Effector CD8-positive, alpha-beta T cell (primary cell): Measurements from ENCODE around the gene WDR82.

Source experiments
- DNase-seq: peaks from one replicate; lab custom pipeline; 2025; lab: John Stamatoyannopoulos, UW

Gene WDR82

DNA sequence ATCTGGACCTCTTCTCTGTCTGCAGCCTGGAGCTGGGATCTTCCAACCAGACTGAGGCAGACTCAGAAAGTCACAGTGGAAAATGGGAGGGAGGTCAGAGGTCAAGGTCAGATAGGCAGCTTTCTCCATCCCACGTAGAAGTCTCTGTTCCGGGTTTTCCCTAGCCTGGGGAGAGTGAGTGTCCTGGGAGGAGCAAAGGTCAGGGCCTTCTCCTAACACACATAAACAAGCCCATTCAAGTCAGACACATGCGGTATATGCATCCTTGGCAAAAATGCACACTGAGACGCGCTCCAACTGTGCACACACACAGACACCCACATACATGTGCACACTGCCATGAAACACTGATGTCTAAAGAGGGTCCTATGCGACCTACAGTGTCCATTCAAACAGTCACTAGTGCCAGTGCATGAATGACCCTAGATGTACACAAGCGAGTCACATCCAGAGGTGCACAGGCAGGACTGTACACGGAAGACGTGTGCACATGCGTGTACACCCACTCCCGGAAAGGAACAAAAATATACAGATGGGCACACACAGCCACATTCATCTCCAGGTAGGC is 40.2 kb downstream of the WDR82 start:
- no peak for DNase-seq

DNA sequence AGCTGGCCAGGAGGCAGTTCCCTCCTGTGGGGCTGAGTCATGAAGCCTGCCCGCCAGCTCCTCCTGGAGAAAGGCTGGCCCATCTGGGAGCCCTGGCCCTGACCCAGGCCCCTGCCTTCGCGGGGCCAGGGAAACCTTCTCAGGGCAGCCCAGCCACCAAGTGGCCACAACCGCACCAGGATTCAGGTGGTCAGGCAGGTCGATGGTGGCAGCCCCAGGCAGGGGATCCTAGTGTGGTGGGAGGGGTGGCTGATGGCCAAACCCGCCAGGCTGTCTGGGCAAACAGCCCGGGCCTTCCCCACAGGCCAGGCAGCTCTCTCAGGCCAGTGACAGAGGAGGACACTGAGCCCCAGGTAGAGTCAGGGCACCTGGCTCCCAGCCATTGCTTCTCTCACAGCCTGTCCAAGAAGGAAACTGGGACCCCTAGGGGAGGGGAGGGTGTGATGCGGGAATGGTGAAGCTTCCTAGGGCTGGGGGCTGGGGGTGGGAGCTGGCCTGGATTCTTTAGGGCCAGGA is 40.7 kb downstream of the WDR82 start:
- no peak for DNase-seq

DNA sequence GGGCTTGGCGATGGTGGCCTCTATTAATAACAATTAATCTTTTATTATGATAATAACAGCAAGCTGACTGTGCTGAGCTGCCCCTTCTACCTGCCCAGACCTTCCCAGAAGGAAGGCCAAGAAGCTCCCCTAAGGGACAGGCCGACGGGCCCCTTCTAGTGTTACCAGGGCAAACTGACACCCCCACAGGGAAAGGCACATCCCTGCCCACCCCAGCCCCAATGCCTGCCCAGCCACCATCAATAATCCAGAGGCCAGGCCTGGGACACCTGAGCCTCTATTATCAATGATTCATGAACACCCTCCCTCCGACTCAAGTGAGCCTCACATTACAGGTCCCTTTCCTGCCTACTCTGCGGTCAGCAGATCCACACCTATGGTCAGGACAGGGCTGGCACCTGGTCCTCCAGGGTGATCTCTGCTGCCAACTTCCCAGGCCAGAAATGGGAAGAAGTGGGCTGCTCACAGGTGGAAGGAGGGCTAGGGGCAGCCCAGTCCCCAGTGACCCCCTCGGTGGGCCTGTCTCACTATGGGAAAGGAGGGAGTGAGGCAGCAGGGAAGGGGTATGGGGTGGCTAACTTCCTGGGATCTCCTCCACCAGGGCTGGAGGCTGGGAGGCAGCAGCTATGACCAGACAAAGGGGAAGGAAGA is 41.3 kb downstream of the WDR82 start:
- no peak for DNase-seq

DNA sequence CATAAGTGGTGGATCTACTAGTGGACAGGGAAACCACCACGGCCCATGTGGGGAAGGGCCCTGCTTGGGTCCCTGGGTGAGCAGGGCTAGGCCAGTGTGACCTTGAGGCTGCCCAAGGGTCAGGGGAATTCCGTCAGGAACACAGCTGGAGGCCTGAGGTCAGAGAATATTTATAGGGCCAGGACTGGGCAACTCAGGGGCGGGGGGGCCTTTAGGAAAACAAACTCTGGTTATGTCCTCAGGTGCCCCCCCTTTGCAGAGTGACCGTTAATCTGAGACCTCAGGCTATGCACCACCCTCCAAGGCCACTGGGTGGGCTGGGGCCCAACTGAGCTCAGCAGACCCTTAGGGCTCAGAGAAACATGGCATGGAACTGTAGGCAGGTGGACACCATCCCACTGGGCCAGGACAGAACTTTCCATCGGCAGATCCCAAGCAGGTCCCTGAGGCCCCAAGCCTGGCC is 42.0 kb downstream of the WDR82 start:
- DNase-seq = no peak

DNA sequence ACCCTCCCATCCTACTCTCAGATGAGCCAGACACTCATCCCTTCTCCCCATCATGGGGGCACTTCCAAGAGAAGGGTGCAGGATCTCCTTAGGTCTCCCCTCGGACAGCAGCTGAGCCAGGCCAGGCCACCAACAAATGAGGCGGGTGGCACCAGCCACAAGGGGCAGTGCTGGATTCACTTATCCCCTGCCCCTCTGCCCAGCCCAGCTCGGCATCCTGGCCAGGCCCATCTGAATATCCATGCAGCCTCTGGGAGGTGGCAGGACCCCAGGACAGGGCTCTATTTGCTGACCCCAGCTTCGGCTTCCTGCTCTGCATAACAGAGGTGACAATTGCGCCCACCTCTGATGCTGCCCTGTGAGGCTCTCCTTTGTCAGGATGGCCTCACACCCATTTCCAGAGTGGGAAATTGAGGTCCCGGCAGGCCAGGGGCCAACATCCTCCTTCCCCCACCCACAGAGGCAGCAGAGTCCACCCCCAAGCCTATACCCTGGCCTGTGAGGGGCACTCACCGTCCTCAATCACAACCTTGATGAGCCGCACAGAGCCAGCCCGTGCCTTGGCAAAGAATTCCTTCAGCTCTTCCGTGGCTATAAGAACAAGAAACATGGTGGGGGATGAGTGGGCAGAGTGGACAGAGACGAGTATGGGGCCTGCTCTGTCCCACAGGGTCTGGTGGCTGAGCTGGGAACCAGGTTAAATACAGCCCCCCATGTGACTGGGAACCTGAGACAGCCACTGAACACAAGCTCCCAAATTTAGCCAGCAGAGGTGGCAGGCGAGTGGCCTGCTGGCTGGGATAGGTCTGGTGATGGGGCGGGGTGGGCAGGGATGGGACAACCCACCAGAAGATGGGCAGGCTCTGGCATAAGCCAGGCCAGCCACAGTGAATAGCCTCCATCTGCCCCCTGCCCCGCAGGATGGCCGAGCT is 43.7 kb downstream of the WDR82 start:
- DNase-seq = no peak

DNA sequence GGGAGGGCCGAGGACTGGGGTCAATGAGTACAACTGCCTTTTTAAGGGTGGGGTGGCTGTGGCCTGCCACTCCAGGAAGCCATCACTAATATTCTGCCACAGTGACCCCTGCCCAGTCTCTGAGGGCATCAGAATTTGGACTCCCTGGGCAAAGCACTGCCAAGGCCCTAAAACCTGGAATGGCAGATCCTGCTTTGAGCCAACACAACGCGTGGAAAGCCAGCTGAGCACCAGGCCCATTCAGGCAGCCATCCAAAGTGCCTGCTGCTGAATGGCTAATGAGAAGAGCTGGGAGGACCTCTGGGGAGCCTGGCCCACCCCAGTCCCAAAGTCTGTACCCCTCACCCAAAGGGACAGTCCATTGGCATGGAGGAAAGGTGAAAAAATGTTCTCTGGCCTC is 44.5 kb downstream of the WDR82 start:
- no peak for DNase-seq

DNA sequence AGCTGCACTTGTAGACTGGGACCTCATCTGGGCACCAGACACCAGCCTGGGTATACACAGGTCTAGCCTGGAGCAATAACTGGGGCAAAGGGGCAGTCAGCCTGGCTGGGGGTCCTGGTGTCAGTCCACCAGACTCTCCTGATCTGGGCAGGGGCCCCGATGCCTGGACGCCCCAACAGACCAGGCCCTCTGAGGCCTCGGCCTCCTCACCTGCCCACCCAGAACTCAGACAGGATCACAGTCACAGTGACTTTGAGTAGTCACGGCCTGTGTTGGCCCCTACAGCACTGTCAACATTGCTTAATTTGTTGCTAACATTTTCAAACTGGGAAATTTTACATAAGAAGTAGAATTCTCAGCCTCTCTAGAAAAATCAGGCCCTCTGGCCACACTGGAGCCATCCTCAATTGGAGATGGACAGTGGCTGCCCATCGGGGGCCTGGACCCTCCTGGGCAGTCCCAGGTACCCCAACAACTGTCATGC is 45.3 kb downstream of the WDR82 start:
- DNase-seq = no peak

DNA sequence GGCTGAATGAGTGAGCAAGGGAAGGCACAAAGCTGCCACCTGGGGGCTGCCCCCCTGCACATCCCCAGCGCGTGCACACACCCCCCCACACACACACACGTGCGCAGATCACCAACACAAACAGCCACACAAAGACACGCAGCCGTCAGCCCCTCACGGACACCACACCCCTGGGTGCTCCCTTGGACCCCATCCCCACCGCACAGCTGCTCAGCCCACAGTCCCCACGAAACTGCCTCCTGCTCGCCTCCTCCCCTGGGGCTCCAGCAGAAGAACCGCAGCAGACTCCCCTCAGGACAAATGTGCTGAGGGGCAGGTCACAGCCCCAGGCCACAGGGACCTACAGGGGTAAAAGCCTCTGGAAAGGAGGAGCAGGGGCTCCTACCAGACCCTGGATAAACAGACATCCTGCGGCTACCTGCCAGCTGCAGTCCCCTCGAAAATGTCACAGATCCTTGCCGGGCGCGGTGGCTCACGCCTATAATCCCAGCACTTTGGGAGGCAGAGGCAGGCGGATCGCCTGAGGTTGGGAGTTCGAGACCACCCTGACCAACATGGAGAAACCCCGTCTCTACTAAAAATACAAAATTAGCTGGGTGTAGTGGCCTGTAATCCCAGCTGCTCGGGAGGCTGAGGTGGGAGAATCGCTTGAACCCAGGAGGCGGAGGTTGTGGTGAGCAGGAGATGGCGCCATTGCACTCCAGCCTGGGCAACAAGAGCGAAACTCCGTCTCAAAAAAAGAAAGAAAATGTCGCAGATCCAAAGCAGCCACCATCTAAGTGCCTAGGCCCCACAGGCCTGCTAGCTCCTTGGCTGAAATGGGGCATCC is 46.0 kb downstream of the WDR82 start:
- DNase-seq = no peak

DNA sequence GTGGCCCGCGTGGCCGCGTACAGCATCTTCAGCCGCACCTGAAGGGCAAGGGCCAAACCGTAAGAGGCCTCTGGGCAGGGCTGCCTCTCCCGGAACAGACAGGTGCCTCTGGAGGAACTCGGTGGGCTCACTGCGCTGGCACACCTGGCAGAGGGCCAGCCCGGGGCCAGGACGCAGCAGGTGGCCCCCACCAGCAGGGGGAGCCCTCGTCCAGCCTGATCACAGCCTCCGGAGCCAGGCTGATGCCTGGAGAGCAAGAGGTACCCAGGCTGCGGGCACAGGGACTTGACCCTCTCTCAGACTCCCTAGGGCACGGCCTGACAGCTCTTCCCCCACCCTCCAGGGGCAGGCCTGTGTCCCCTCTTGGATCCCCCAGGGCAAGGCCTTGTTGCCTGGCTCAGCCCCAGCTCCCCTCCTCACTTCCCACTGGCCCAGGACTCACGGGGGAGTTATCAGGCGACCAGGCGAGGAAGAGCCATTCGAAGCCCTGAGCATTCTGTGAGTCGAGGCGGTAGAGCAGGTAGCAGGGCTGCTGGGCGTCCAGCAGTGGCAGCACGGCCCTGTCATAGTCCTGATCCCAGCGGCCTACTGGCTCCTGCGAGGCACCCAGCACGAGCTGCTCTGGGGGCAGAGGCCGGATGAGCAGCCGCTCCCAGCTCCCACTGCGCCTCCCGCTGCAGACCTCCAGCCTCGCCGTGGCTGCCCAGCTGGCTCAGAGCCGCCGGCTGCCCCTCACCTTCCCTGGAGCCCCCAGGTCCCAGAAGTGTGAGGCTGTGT is 46.8 kb downstream of the WDR82 start:
- DNase-seq = peak; percentile 91

DNA sequence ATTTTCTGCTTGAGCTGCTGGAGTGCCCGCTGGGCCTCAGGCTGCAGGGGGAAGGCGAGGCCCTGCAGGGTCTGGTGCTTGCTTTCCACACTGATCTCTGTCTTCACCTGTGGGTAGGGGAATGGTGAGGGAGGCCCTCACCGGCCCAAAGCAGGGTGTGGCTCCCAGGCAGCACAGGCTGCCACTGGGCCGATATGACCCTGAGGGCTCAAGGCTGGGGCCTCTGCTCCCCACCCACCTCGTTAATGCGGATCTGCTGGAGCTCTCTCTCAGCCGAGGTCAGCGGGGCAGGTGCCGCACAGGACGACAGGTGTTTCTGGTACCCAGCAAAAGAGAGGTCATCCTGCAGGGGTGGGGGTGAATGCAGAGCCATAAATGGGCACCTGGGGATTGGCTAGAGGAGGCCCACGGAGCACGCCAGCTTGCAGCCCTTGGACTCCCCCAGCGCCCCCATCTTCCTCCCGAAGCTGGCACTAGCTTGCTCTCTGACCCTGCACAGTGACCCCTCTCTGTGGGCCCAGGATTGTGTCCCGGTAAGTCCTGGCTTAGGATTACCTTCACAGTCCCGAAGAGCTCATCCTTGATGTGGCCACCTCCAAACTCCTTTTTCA is 47.5 kb downstream of the WDR82 start:
- DNase-seq = no peak

DNA sequence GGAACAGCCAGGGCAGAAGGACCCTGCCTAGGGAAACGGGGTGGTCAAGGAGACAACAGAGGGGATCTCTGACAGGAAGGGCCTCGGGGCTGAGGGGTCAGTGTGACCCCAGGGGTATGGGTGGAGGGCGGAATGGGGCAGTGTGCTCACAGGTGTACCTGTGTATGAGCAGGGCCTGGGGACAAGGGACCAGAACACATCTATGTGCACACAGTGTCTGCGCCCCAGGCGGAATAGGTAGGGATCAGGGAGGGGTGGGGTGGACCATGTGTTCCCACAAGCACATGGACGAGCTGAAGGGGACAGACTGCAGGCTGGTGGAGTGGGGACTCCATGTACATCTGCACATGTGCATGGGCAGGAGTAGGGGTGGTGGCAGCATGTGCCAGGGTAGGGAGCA is 48.0 kb downstream of the WDR82 start:
- no peak for DNase-seq

DNA sequence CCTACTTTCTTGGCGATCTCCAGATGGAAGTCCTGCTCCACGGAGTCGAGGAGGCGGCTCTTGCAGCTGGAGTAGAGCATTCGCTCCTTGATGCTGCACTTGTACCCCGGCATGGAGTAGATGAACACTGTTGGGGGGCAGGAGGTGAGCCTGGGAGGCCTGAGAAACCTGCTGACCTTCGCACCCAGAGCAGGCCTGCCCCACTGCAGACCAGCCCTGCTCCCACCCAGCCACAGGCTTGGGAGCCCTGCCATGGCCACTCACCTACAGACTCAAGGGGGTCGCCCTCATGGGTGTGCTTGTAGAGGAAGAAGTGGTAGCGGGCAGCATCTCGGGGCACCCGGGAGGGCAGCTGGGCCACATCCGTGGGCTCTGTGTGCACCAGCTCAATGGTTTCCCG is 48.8 kb downstream of the WDR82 start:
- no peak for DNase-seq

DNA sequence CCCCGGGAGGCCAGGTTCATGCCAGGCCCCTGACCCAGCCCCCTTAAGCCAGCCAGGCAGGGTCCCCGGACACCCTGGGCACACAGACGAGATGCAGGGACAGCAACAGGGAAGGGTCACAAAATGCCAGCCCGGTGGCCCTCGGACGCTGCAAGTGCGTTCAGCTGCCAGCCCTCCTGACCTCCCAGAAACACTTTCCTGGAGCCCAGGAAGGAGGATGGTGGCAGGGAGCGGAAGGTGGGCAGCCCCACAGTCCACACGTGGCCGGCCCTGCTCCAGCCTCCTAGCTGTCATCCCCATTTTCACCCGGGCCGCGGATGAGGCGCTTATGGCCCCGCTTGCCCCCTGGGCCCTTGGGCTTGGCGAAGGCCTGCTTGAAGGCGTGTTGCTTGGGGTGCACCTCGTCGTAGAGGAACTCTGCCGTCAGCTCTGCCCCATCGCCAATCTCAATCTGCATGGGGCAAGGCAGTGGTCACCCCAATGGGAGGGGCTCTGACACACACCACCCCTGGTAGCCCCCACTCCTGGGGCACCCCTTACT is 49.6 kb downstream of the WDR82 start:
- no peak for DNase-seq

DNA sequence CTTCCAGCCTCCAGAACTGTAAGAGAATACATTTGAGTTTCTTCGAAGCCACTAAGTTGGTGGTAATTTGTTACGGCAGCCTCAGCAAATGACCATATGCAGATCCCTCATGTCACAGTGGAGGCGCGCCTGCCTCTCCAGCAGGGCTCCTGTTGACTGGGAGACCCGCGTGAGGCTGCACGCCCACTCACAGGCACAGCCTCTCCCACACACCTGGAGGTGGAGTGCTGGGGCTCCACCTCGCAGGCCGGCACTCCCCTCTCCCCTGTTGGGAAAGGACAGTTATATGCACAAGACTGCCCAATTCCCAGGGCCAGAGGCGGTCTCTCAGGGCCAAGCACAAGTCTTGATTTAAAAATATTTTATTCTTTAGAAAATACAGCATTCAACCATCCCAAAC is 50.2 kb downstream of the WDR82 start:
- no peak for DNase-seq

DNA sequence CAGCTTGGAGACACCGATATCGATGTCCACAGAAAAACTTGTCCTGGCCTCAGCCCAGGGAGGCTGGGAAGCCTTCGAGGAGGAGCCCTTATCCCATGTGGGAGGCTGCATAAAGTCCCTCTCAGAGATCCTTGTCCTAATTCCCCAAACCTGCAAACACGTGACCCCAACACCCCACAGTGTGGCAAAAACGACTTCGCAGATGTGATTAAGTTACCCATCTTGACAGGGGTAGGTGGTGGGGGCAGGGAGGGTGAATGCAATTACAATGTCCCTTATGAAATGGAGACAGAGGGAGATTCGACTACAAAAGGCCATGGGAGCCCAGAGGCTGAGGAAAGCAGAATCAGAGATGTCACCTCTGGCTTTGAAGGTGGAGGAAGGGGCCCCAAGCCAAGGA is 50.7 kb downstream of the WDR82 start:
- no peak for DNase-seq

DNA sequence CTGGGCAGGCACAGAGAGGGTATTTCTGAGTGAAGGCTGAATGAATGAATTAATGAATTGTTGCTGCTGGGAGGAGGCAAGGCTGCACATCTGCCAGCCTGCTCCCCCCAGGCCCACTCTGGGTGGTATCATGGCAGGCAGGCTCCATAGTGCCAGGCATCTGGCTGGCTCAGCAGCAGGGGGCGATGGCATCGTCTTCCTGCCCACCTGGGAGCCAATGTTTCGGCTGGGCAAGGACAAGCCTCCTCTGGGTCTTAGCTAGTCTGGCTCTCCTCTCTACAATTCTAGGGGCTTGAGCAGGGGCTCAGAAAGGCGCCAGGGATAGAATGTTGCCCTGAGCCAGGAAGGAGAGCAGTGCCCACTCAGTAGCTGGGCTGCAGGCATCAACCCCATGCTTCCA is 51.3 kb downstream of the WDR82 start:
- no peak for DNase-seq

DNA sequence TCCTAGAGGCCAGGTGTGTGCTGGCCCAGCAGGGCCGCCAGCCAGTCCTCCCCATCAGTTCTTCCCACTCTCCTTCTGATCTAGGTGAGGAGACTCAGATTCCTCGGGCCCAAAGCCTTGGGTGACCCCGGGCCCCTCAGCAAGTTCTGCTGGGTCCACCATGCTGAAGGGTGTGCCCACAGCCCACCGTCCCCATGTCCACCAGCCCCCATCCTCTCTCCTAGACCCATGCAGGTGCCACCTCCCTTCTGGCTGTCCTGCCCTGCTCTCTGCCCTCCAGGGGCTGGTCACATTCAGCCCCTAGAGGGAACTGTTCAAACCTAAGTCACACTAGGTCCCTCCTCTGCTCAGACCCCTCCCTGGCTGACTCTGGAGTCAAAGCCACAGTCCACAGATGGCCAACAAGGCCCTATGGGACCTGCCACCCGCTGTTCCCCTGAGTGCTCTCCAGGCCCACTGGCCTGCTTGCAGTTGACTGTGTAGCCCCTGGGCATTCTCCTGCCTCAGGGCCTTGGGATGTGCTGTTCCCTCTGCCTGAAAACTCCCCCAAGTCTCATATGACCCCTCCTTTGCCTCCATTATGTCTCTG is 52.1 kb downstream of the WDR82 start:
- no peak for DNase-seq

DNA sequence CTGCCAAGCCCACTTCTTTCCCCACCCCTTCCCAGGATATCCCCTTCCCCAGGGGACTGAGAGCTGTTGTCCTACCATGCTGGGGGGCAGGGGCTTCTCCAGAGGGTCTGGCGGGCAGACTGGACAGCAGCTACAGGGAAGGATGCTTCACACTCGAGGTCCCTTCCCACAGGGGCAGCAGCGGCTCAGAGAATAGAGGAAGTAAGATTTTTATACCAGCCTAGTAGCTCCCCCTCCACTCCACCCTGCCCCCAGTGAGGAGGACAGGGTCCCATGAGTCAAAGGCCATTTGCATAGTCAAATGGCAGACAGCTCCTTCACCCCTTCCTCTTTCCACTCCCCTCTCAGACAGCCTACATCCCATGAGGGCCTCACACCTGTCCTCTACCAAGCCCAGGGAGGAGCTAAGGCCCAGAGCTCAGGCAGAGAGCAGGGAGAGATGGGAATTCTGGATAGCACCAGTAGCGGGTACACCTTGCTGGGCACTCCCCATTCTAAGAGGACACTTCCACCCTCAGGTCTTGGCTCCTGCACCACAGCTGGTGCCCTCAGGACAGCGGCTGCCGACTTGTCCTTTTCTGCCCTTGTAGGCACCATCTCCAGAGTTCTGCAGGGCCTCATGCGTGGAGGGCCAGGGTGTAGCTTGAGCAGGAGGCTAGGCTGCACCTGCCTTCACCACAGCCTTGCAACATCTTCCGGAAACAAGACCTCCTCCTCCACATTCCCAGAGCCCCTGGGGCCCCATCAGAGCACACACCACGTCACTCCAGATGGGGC is 52.8 kb downstream of the WDR82 start, which contains the start of gene TLR9:
TSS of gene TLR9 (minus strand) at position 194 of the 777 bp plus-strand sequence. CDS start at position 78, 116 bp downstream.
- DNase-seq = no peak
